Vagina (tissue), 2 donors: ENCODE results near the gene TBC1D22A. TPM values are rescaled to one million over a fixed set of nuclear protein-coding genes. Genes with fewer than 3 reads are reported as not detected.
A peak's percentile ranks its signal among the peaks of the same experiment; 100 is the strongest.

Source experiments
- DNase-seq, 2 donors: peaks; one replicate each; pipeline ENCODE4 v3.0.0-alpha.2; 2017; ENCODE audit errors: extremely low spot score in 2 of 2
- H3K27ac ChIP-seq: fragments of 200-600 bp; sonication (generic); one replicate; pipeline ENCODE4 v1.5.1; 2019
- H3K27me3 ChIP-seq: fragments of 200-600 bp; sonication (generic); one replicate; pipeline ENCODE4 v1.5.1; 2019
- H3K36me3 ChIP-seq, 2 donors: fragments of 200-600 bp; sonication (generic); one replicate each; pipeline ENCODE4 v1.5.1; 2017 to 2019
- H3K4me1 ChIP-seq: fragments of 200-600 bp; sonication (generic); one replicate; pipeline ENCODE4 v1.5.1; 2019
- H3K4me3 ChIP-seq, 2 donors: fragments of 200-600 bp; sonication (generic); 1 replicate in 1 of 2; 2 replicates in 1 of 2; pipeline ENCODE4 v1.5.1; 2016 to 2019
- H3K9me3 ChIP-seq: fragments of 200-600 bp; sonication (generic); one replicate; pipeline ENCODE4 v1.5.1; 2019
- CTCF ChIP-seq, 3 experiments: fragments of 450-650 bp in 2 of 3; fragments of 200-600 bp in 1 of 3; sonication (generic) in 1 of 3; IDR thresholded peaks; one replicate each; pipeline ENCODE4 v1.5.1; 2017 to 2019; ENCODE audit warnings: antibody characterized with exemption in 3 of 3, mild to moderate bottlenecking in 2 of 3, moderate library complexity in 2 of 3
- POLR2A ChIP-seq, 2 donors: fragments of 450-650 bp; IDR thresholded peaks; one replicate each; pipeline ENCODE4 v1.6.1; 2017; ENCODE audit warnings: antibody characterized with exemption in 2 of 2, mild to moderate bottlenecking in 2 of 2, moderate library complexity in 2 of 2
- POLR2AphosphoS5 ChIP-seq, 2 donors: sonication (generic); formaldehyde crosslinking; IDR thresholded peaks; one replicate each; pipeline ENCODE4 v1.9.0; 2017; ENCODE audit warnings: antibody characterized with exemption in 2 of 2, mild to moderate bottlenecking in 2 of 2, low read depth in 1 of 2; ENCODE audit not compliant: insufficient read depth in 1 of 2
- intact Hi-C: fragments of 100-400 bp; cut with DNase I; formaldehyde crosslinking; loops from one replicate; pipeline ENCODE4 v1.15.1; 2023
- total RNA-seq: library from RNA; depleted of rRNA; stranded (reverse); fragments of >200 nt; gene quantifications from one replicate; pipeline ENCODE4 v1.2.3, GENCODE V29; 2016

Gene TBC1D22A
- total RNA-seq, 1 donor from 2014 or later = 38.3 TPM

GRCh38 chr22:46809153-46809885, 46.9 kb downstream of the TBC1D22A start:
- no peaks in the 10 kb centered on the region for H3K9me3 ChIP-seq
- no peaks in the 10 kb centered on the region for H3K27me3 ChIP-seq
- H3K4me3 ChIP-seq = no peak overlapping the region
- intact Hi-C loops = no loop called here
- H3K36me3 ChIP-seq = peaks cover 0 to 3% of the 10 kb centered on the region in 2 donors
- no peaks in the 10 kb centered on the region for H3K4me1 ChIP-seq
- no peak for DNase-seq
- no peak for TF ChIP-seq POLR2A (IDR thresholded peaks at IDR 0.05)
- no peak for TF ChIP-seq POLR2AphosphoS5 (IDR thresholded peaks at IDR 0.05; ENCODE audit: insufficient read depth in 1 of 2, low read depth in 1 of 2)
- no peak for TF ChIP-seq CTCF (IDR thresholded peaks at IDR 0.05)
- no peak overlapping the region for H3K27ac ChIP-seq

GRCh38 chr22:46810856-46811786, 48.7 kb downstream of the TBC1D22A start:
- H3K9me3 ChIP-seq = no peaks in the 10 kb centered on the region
- no peak overlapping the region for H3K27ac ChIP-seq
- TF ChIP-seq CTCF (IDR thresholded peaks at IDR 0.05) (no peak), POLR2AphosphoS5 (IDR thresholded peaks at IDR 0.05; ENCODE audit: insufficient read depth in 1 of 2, low read depth in 1 of 2) (no peak), POLR2A (IDR thresholded peaks at IDR 0.05) (no peak)
- peak; percentile 62 to 85 for DNase-seq
- H3K36me3 ChIP-seq = peaks cover 0 to 3% of the 10 kb centered on the region in 2 donors
- H3K4me1 ChIP-seq = peaks cover 3% of the 10 kb centered on the region
- intact Hi-C loops = no loop called here
- no peak overlapping the region for H3K4me3 ChIP-seq
- H3K27me3 ChIP-seq = no peaks in the 10 kb centered on the region

- TF ChIP-seq POLR2AphosphoS5 (IDR thresholded peaks at IDR 0.05; ENCODE audit: insufficient read depth in 1 of 2, low read depth in 1 of 2) (no peak), CTCF (IDR thresholded peaks at IDR 0.05) (no peak)
- DNase-seq = peak; percentile 22 to 55
- H3K4me3 ChIP-seq = no peak overlapping the region
- H3K9me3 ChIP-seq = no peaks in the 10 kb centered on the region
- no peaks in the 10 kb centered on the region for H3K27me3 ChIP-seq
- intact Hi-C loops = no loop called here
- peaks cover 10% of the 10 kb centered on the region for H3K4me1 ChIP-seq
- H3K27ac ChIP-seq = no peak overlapping the region
- H3K36me3 ChIP-seq = no peaks in the 10 kb centered on the region
Measured at GRCh38 chr22:46812034-46812605, 49.7 kb downstream of the TBC1D22A start.

- Histone ChIP-seq H3K4me3 (no peak overlapping the region), H3K36me3 (no peaks in the 10 kb centered on the region), H3K27ac (no peak overlapping the region), H3K27me3 (no peaks in the 10 kb centered on the region), H3K4me1 (peaks cover 10% of the 10 kb centered on the region), H3K9me3 (no peaks in the 10 kb centered on the region)
- intact Hi-C loops = no loop called here
- TF ChIP-seq POLR2A (IDR thresholded peaks at IDR 0.05) (no peak), POLR2AphosphoS5 (IDR thresholded peaks at IDR 0.05; ENCODE audit: insufficient read depth in 1 of 2, low read depth in 1 of 2) (no peak), CTCF (IDR thresholded peaks at IDR 0.05) (no peak)
- peak in 1 of 2 donors; percentile 29 for DNase-seq
Measured at GRCh38 chr22:46812788-46813187, 50.3 kb downstream of the TBC1D22A start.
